HCT116 (cell line): Measurements from ENCODE around the gene FA2H. TPM values are rescaled to one million over a fixed set of nuclear protein-coding genes. Genes with fewer than 3 reads are reported as not detected.

ENCODE experiments used
- ATAC-seq: fragments of 200-7000 bp; cut with Tn5 transposase; 2 replicates; pipeline ENCODE4 v1.9.1; 2020; ENCODE audit warnings: mild to moderate bottlenecking, moderate library complexity
- BruUV-seq: library from RNA; stranded (reverse); fragments of 400-500 nt; replicated peaks from 2 replicates; lab custom pipeline; 2021; lab: Mats Ljungman, UMichigan
- CTCF ChIA-PET: fragments of 300-600 bp; sonication (Branson Sonifier 250); formaldehyde crosslinking; loops from one replicate; lab custom pipeline; 2021; ENCODE audit warnings: antibody characterized with exemption; lab: Charles Lee
- POLR2A ChIA-PET: fragments of 300-600, 350-600 bp; sonication (Branson Sonifier 250); formaldehyde crosslinking; loops from one replicate; lab custom pipeline; 2021; ENCODE audit warnings: antibody characterized with exemption; lab: Charles Lee
- RAD21 ChIA-PET, 2 experiments: fragments of 300-600 bp; sonication (Branson Sonifier 250); formaldehyde crosslinking; loops; one replicate each; lab custom pipeline; 2023; ENCODE audit warnings: low total read pairs in 2 of 2; ENCODE audit not compliant: uncharacterized antibody in 2 of 2, unreplicated experiment in 2 of 2, low non-redundant PET in 1 of 2; lab: Charles Lee
- DNase-seq: peaks from one replicate; pipeline ENCODE4 v3.0.0-alpha.2; 2010; ENCODE audit warnings: low read depth, low spot score
- H2AFZ ChIP-seq: fragments of 200-600 bp; shearing (Covaris generic), sonication (generic); 2 replicates; pipeline ENCODE4 v1.6.1; 2017; ENCODE audit warnings: low read depth, mixed run types, mixed read lengths, antibody characterized with exemption, low read length; ENCODE audit not compliant: poor library complexity, severe bottlenecking
- H3K27ac ChIP-seq: 2 replicates; pipeline ENCODE4 v1.5.1; 2012; ENCODE audit warnings: low read depth, low read length
- H3K27me3 ChIP-seq: fragments of 200-600 bp; sonication (generic); 2 replicates; pipeline ENCODE4 v1.6.1; 2016; ENCODE audit warnings: mixed run types, low read length, mixed read lengths; ENCODE audit not compliant: insufficient read depth
- H3K36me3 ChIP-seq, 2 experiments: fragments of 200-500 bp in 1 of 2; fragments of 200-600 bp in 1 of 2; sonication (Bioruptor generic) in 1 of 2; sonication (generic) in 1 of 2; 2 replicates each; pipeline versions ENCODE4 v1.5.1 to v1.6.1; 2014 to 2016; ENCODE audit warnings: low read length in 2 of 2, inconsistent platforms in 1 of 2, mixed read lengths in 1 of 2, mixed run types in 1 of 2; ENCODE audit not compliant: insufficient read depth in 2 of 2, control insufficient read depth in 1 of 2
- H3K4me1 ChIP-seq, 2 experiments: fragments of 200-600 bp in 1 of 2; sonication (generic) in 1 of 2; 2 replicates each; pipeline versions ENCODE4 v1.5.1 to v1.6.1; 2012 to 2017; ENCODE audit warnings: low read length in 2 of 2, inconsistent platforms in 1 of 2, mild to moderate bottlenecking in 1 of 2, mixed read lengths in 1 of 2, mixed run types in 1 of 2, moderate library complexity in 1 of 2; ENCODE audit not compliant: insufficient read depth in 2 of 2, control insufficient read depth in 1 of 2
- H3K4me2 ChIP-seq: fragments of 200-600 bp; sonication (generic); 2 replicates; pipeline ENCODE4 v1.6.1; 2017; ENCODE audit warnings: mixed run types, low read length, mixed read lengths
- H3K4me3 ChIP-seq, 2 experiments: fragments of 200-600 bp in 1 of 2; sonication (generic) in 1 of 2; replicated peaks in 1 of 2; 2 replicates each; pipeline ENCODE4 v1.5.1; 2011 to 2016; ENCODE audit warnings: low read length in 2 of 2, control low read depth in 1 of 2, low read depth in 1 of 2, mild to moderate bottlenecking in 1 of 2, mixed read lengths in 1 of 2, mixed run types in 1 of 2
- H3K79me2 ChIP-seq: fragments of 200-600 bp; sonication (generic); 2 replicates; pipeline ENCODE4 v1.6.1; 2017; ENCODE audit warnings: mild to moderate bottlenecking, mixed run types, low read length, moderate library complexity, mixed read lengths; ENCODE audit not compliant: insufficient read depth
- H3K9ac ChIP-seq: fragments of 200-600 bp; sonication (generic); 2 replicates; pipeline ENCODE4 v1.6.1; 2016; ENCODE audit warnings: low read length, mixed read lengths
- H3K9me2 ChIP-seq: fragments of 200-600 bp; sonication (generic), shearing (Covaris generic); 2 replicates; pipeline ENCODE4 v1.6.1; 2017; ENCODE audit warnings: mixed run types, mild to moderate bottlenecking, moderate library complexity; ENCODE audit not compliant: insufficient read depth
- H3K9me3 ChIP-seq, 2 experiments: fragments of 200-500 bp in 1 of 2; fragments of 200-600 bp in 1 of 2; sonication (Bioruptor generic) in 1 of 2; sonication (generic) in 1 of 2; 2 replicates each; pipeline ENCODE4 v1.6.1; 2014 to 2017; ENCODE audit warnings: low read length in 2 of 2, mixed read lengths in 2 of 2, inconsistent platforms in 1 of 2, low read depth in 1 of 2, mild to moderate bottlenecking in 1 of 2, mixed run types in 1 of 2, moderate library complexity in 1 of 2; ENCODE audit not compliant: control insufficient read depth in 1 of 2, insufficient read depth in 1 of 2
- H4K20me1 ChIP-seq: fragments of 200-600 bp; sonication (generic), shearing (Covaris generic); 2 replicates; pipeline ENCODE4 v1.6.1; 2017; ENCODE audit warnings: mixed run types, mild to moderate bottlenecking, moderate library complexity; ENCODE audit not compliant: insufficient read depth
- CEBPB ChIP-seq: IDR thresholded peaks from 2 replicates; pipeline ENCODE4 v1.6.1; 2012; ENCODE audit warnings: low read depth
- EGR1 ChIP-seq: IDR thresholded peaks from 2 replicates; pipeline ENCODE4 v1.6.1; 2012; ENCODE audit warnings: low read depth
- ELF1 ChIP-seq: IDR thresholded peaks from 2 replicates; pipeline ENCODE4 v1.6.1; 2012; ENCODE audit warnings: low read depth, borderline replicate concordance
- FOSL1 ChIP-seq: IDR thresholded peaks from 2 replicates; pipeline ENCODE4 v1.6.1; 2012; ENCODE audit warnings: low read depth
- JUND ChIP-seq: IDR thresholded peaks from 2 replicates; pipeline ENCODE4 v1.6.1; 2012
- POLR2A ChIP-seq: IDR thresholded peaks from 2 replicates; pipeline ENCODE4 v1.7.0; 2011; ENCODE audit warnings: borderline replicate concordance; ENCODE audit not compliant: insufficient read depth, insufficient read length; ENCODE audit errors: extremely low read depth
- POLR2AphosphoS5 ChIP-seq: IDR thresholded peaks from 2 replicates; pipeline ENCODE4 v1.6.1; 2011; ENCODE audit warnings: mild to moderate bottlenecking, low read depth, low read length, moderate library complexity
- SP1 ChIP-seq: IDR thresholded peaks from 2 replicates; pipeline ENCODE4 v1.6.1; 2012; ENCODE audit warnings: low read depth
- TCF7L2 ChIP-seq: IDR thresholded peaks from 2 replicates; pipeline ENCODE4 v1.7.0; 2011; ENCODE audit warnings: borderline replicate concordance, inconsistent platforms; ENCODE audit not compliant: insufficient read depth, insufficient read length; ENCODE audit errors: extremely low read depth
- ZFX ChIP-seq: fragments of 450-650 bp; IDR thresholded peaks from 2 replicates; pipeline ENCODE4 v1.6.1; 2017
- ZNF274 ChIP-seq: fragments of 200-500 bp; sonication (Bioruptor generic); IDR thresholded peaks from 2 replicates; pipeline ENCODE4 v1.6.1; 2014; ENCODE audit warnings: mild to moderate bottlenecking, low read depth, low read length, inconsistent platforms
- intact Hi-C: fragments of 100-400 bp; cut with micrococcal nuclease; formaldehyde crosslinking; loops from 2 replicates; pipeline ENCODE4 v1.10.0; 2022
- total RNA-seq: library from RNA; stranded (reverse); gene quantifications from one replicate; pipeline ENCODE4 v1.2.1, GENCODE V29; 2021; ENCODE audit not compliant: unreplicated experiment
- TF ChIP-seq, protein P1 (sequence below): IDR thresholded peaks from 2 replicates; pipeline ENCODE4 v1.6.1; 2012
- TF ChIP-seq, protein P2 (sequence below): IDR thresholded peaks from 2 replicates; pipeline ENCODE4 v1.6.1; 2012
- TF ChIP-seq, protein P3 (sequence below): IDR thresholded peaks from 2 replicates; pipeline ENCODE4 v1.6.1; 2011; ENCODE audit warnings: mild to moderate bottlenecking, low read length, moderate library complexity; ENCODE audit not compliant: insufficient replicate concordance; ENCODE audit errors: extremely low read depth
- TF ChIP-seq, protein P4 (sequence below): IDR thresholded peaks from 2 replicates; pipeline ENCODE4 v1.6.1; 2012; ENCODE audit warnings: low read depth
- TF ChIP-seq, protein P5 (sequence below), 3 experiments: fragments of 200-600 bp in 1 of 3; sonication (generic) in 1 of 3; IDR thresholded peaks in 2 of 3; conservative IDR thresholded peaks in 1 of 3; 2 replicates each; pipeline ENCODE4 v1.5.1; 2012 to 2017; ENCODE audit warnings: low read depth in 2 of 3, low read length in 2 of 3, antibody characterized with exemption in 1 of 3, borderline replicate concordance in 1 of 3, control low read depth in 1 of 3, mild to moderate bottlenecking in 1 of 3, mixed read lengths in 1 of 3, mixed run types in 1 of 3, moderate library complexity in 1 of 3; ENCODE audit not compliant: insufficient read depth in 1 of 3

Gene FA2H
- total RNA-seq, 1 experiment from 2014 or later: 11.1 TPM

DNA sequence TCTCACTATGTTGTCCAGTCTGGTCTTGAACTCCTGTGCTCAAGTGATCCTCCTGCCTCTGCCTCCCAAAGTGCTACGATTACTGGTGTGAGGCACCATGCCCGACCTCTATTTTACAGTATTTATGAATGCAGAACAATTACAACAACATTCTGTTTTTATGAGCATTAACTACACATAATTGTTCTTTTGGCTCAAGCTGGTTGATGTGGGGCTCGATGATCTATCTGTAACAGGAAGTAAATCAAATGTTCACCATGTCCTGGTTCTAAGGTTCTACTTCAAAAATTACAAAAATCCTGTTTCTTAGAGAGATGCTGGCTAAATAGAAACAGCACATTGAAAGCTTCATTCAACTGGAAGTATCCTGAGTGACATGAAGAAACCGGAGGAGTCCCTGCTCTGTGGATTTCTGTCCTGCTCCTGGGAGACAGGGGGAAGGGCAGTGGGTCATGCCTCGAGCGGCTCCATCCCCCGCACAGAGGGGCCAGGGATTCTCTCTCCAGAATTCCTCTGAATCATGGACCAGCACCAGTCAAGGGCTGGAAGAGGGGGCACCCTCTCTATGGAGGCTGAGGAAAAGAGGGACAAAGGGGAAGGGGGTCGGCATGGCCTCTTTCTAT, 31.5 kb downstream of the FA2H start:
- H2AFZ ChIP-seq: peak overlapping the region; percentile 20
- intact Hi-C loops: no loop called here
- no peaks in the 10 kb centered on the region for H3K36me3 ChIP-seq
- no peaks in the 10 kb centered on the region for H3K79me2 ChIP-seq
- RAD21 ChIA-PET: no interaction called here
- H3K9me2 ChIP-seq: no peaks in the 10 kb centered on the region
- H3K9me3 ChIP-seq: no peaks in the 10 kb centered on the region
- peak overlapping the region; percentile 64 for H3K9ac ChIP-seq
- peaks cover 45 to 77% of the 10 kb centered on the region in 2 experiments for H3K4me1 ChIP-seq
- peak overlapping the region; percentile 33 to 52 for H3K4me3 ChIP-seq
- H3K27me3 ChIP-seq: no peaks in the 10 kb centered on the region
- POLR2A ChIA-PET: no interaction called here
- CTCF ChIA-PET: interaction anchor here (1.1 to 1.2 kb wide), 2 partner anchors 10 to 119 kb away, joined by 3 to 4 read pairs; no protein-coding TSS in a partner anchor
- ATAC-seq (peak; percentile 24; the same call in 1 of the 2 replicates), DNase-seq (no peak)
- peak overlapping the region; percentile 42 for H3K27ac ChIP-seq
- TSS peak; percentile 93 for BruUV-seq
- peak overlapping the region; percentile 87 for H3K4me2 ChIP-seq
- H4K20me1 ChIP-seq: no peaks in the 10 kb centered on the region
- TF ChIP-seq, protein P1, sequence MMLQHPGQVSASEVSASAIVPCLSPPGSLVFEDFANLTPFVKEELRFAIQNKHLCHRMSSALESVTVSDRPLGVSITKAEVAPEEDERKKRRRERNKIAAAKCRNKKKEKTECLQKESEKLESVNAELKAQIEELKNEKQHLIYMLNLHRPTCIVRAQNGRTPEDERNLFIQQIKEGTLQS: no peak
- TF ChIP-seq ZNF274 (no peak), POLR2AphosphoS5 (no peak), ZFX (no peak), FOSL1 (no peak), CEBPB (no peak), ELF1 (no peak), SP1 (no peak), TCF7L2 (no peak), JUND (no peak), EGR1 (no peak), POLR2A (no peak)
- TF ChIP-seq, protein P2, sequence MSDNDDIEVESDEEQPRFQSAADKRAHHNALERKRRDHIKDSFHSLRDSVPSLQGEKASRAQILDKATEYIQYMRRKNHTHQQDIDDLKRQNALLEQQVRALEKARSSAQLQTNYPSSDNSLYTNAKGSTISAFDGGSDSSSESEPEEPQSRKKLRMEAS: no peak
- TF ChIP-seq, protein P3, sequence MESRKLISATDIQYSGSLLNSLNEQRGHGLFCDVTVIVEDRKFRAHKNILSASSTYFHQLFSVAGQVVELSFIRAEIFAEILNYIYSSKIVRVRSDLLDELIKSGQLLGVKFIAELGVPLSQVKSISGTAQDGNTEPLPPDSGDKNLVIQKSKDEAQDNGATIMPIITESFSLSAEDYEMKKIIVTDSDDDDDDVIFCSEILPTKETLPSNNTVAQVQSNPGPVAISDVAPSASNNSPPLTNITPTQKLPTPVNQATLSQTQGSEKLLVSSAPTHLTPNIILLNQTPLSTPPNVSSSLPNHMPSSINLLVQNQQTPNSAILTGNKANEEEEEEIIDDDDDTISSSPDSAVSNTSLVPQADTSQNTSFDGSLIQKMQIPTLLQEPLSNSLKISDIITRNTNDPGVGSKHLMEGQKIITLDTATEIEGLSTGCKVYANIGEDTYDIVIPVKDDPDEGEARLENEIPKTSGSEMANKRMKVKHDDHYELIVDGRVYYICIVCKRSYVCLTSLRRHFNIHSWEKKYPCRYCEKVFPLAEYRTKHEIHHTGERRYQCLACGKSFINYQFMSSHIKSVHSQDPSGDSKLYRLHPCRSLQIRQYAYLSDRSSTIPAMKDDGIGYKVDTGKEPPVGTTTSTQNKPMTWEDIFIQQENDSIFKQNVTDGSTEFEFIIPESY: no peak
- TF ChIP-seq, protein P4, sequence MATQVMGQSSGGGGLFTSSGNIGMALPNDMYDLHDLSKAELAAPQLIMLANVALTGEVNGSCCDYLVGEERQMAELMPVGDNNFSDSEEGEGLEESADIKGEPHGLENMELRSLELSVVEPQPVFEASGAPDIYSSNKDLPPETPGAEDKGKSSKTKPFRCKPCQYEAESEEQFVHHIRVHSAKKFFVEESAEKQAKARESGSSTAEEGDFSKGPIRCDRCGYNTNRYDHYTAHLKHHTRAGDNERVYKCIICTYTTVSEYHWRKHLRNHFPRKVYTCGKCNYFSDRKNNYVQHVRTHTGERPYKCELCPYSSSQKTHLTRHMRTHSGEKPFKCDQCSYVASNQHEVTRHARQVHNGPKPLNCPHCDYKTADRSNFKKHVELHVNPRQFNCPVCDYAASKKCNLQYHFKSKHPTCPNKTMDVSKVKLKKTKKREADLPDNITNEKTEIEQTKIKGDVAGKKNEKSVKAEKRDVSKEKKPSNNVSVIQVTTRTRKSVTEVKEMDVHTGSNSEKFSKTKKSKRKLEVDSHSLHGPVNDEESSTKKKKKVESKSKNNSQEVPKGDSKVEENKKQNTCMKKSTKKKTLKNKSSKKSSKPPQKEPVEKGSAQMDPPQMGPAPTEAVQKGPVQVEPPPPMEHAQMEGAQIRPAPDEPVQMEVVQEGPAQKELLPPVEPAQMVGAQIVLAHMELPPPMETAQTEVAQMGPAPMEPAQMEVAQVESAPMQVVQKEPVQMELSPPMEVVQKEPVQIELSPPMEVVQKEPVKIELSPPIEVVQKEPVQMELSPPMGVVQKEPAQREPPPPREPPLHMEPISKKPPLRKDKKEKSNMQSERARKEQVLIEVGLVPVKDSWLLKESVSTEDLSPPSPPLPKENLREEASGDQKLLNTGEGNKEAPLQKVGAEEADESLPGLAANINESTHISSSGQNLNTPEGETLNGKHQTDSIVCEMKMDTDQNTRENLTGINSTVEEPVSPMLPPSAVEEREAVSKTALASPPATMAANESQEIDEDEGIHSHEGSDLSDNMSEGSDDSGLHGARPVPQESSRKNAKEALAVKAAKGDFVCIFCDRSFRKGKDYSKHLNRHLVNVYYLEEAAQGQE: no peak
- TF ChIP-seq, protein P5, sequence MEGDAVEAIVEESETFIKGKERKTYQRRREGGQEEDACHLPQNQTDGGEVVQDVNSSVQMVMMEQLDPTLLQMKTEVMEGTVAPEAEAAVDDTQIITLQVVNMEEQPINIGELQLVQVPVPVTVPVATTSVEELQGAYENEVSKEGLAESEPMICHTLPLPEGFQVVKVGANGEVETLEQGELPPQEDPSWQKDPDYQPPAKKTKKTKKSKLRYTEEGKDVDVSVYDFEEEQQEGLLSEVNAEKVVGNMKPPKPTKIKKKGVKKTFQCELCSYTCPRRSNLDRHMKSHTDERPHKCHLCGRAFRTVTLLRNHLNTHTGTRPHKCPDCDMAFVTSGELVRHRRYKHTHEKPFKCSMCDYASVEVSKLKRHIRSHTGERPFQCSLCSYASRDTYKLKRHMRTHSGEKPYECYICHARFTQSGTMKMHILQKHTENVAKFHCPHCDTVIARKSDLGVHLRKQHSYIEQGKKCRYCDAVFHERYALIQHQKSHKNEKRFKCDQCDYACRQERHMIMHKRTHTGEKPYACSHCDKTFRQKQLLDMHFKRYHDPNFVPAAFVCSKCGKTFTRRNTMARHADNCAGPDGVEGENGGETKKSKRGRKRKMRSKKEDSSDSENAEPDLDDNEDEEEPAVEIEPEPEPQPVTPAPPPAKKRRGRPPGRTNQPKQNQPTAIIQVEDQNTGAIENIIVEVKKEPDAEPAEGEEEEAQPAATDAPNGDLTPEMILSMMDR (IDR thresholded peaks at IDR 0.05 in 2 of 3, conservative IDR thresholded peaks at IDR 0.05 in 1 of 3; ENCODE audit: borderline replicate concordance in 1 of 3, insufficient read depth in 1 of 3, low read depth in 2 of 3, low read length in 2 of 3): no peak
